NOMO-1 treated with DMSO at 0.1 percent for 48 hours (cell line): Measurements from ENCODE around the gene KRTAP21-1.
"Not testable (repeated sequence)": the region's sequence is repeated elsewhere in the genome, so short reads cannot be mapped to it uniquely, and the experiment has no call there.

ENCODE experiments used
- DNase-seq: peaks from one replicate; lab custom pipeline; 2025; ENCODE audit not compliant: unreplicated experiment; lab: John Stamatoyannopoulos, UW

KRTAP21-1 gene

GRCh38 chr21:30755328-30755727 lies at the start of gene KRTAP21-1:
Gene KRTAP21-1 (minus strand): TSS chr21:30755428. CDS start chr21:30755378, 50 bp downstream.
- DNase-seq, result not testable (repeated sequence)

GRCh38 chr21:30800605-30801004 lies 45.4 kb upstream of the KRTAP21-1 start:
- no peak for DNase-seq

- DNase-seq, result no peak
Observed at GRCh38 chr21:30793581-30794314, 38.5 kb upstream of the KRTAP21-1 start.

GRCh38 chr21:30779249-30779648 lies 24.0 kb upstream of the KRTAP21-1 start:
- DNase-seq, result no peak

GRCh38 chr21:30769724-30770431 lies 14.7 kb upstream of the KRTAP21-1 start:
- no peak for DNase-seq

GRCh38 chr21:30760776-30761175 lies 5.5 kb upstream of the KRTAP21-1 start:
- no peak for DNase-seq

- no peak for DNase-seq
Observed at GRCh38 chr21:30758306-30758705, 3.1 kb upstream of the KRTAP21-1 start.

GRCh38 chr21:30747159-30747558 lies 8.1 kb downstream of the KRTAP21-1 start, which contains the start of gene KRTAP21-2:
Gene KRTAP21-2 (minus strand): TSS chr21:30747259. CDS start chr21:30747202, 57 bp downstream.
- DNase-seq, result no peak

GRCh38 chr21:30740462-30740861 lies 14.8 kb downstream of the KRTAP21-1 start:
- no peak for DNase-seq

GRCh38 chr21:30733026-30733425 lies 22.2 kb downstream of the KRTAP21-1 start:
- no peak for DNase-seq

- no peak for DNase-seq
Observed at GRCh38 chr21:30726726-30727125, 28.5 kb downstream of the KRTAP21-1 start.

GRCh38 chr21:30719401-30719800 lies 35.8 kb downstream of the KRTAP21-1 start:
- DNase-seq, result no peak

- no peak for DNase-seq
Observed at GRCh38 chr21:30718239-30718909, 36.9 kb downstream of the KRTAP21-1 start, which contains the start of gene KRTAP21-3. Gene KRTAP21-3 (minus strand): TSS chr21:30718777. CDS start chr21:30718759, 18 bp downstream.

GRCh38 chr21:30717105-30717504 lies 38.1 kb downstream of the KRTAP21-1 start:
- no peak for DNase-seq

GRCh38 chr21:30714946-30715345 lies 40.3 kb downstream of the KRTAP21-1 start:
- DNase-seq, result no peak

GRCh38 chr21:30714456-30714855 lies 40.8 kb downstream of the KRTAP21-1 start:
- DNase-seq, result no peak

GRCh38 chr21:30713766-30714165 lies 41.5 kb downstream of the KRTAP21-1 start:
- no peak for DNase-seq

- no peak for DNase-seq
Observed at GRCh38 chr21:30710499-30710898, 44.7 kb downstream of the KRTAP21-1 start.

- no peak for DNase-seq
Observed at GRCh38 chr21:30707409-30707808, 47.8 kb downstream of the KRTAP21-1 start.
